ENCODE results near the gene HNRNPCL1.

The HNRNPCL1 gene

GRCh38 chr1:12809933-12810332, 38.6 kb downstream of the HNRNPCL1 start:
- no peak overlapping the region for H3K27ac ChIP-seq
- TF ChIP-seq ZFX (IDR thresholded peaks at IDR 0.05; ENCODE audit: borderline replicate concordance), result no peak
- TF ChIP-seq, protein P1, sequence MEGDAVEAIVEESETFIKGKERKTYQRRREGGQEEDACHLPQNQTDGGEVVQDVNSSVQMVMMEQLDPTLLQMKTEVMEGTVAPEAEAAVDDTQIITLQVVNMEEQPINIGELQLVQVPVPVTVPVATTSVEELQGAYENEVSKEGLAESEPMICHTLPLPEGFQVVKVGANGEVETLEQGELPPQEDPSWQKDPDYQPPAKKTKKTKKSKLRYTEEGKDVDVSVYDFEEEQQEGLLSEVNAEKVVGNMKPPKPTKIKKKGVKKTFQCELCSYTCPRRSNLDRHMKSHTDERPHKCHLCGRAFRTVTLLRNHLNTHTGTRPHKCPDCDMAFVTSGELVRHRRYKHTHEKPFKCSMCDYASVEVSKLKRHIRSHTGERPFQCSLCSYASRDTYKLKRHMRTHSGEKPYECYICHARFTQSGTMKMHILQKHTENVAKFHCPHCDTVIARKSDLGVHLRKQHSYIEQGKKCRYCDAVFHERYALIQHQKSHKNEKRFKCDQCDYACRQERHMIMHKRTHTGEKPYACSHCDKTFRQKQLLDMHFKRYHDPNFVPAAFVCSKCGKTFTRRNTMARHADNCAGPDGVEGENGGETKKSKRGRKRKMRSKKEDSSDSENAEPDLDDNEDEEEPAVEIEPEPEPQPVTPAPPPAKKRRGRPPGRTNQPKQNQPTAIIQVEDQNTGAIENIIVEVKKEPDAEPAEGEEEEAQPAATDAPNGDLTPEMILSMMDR (IDR thresholded peaks at IDR 0.05), result no peak

- no peak overlapping the region for H3K27ac ChIP-seq
- TF ChIP-seq, protein P1 (IDR thresholded peaks at IDR 0.05), result no peak
- TF ChIP-seq ZFX (IDR thresholded peaks at IDR 0.05; ENCODE audit: borderline replicate concordance), result no peak
Observed at GRCh38 chr1:12799730-12800129, 48.8 kb downstream of the HNRNPCL1 start.

DNA sequence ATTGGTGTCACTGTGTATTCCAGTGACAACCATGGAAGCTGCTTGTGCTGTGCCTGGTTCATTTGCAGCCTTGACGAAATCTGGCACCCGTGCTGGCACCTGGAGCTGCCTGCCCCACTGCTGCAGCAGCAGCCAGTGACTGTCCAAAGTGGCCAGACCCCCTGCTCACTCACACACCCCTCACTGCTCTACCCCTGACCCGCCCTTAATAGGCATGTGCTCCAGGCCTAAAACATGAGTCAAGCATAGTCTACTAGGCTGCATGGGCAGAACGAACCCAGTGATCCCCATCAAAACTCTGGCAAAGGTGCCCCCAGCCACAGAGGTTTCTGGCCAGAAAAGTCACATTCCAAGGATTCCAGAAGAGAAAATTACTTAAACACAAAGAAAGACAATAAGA, 49.6 kb downstream of the HNRNPCL1 start:
- no peak for TF ChIP-seq ZFX (IDR thresholded peaks at IDR 0.05; ENCODE audit: borderline replicate concordance)
- TF ChIP-seq, protein P1 (IDR thresholded peaks at IDR 0.05), result no peak
- no peak overlapping the region for H3K27ac ChIP-seq

Data from 22Rv1 (cell line).